Uterus (tissue), 4 donors: ENCODE results near the gene MOG. TPM values are rescaled to one million over a fixed set of nuclear protein-coding genes. Genes with fewer than 3 reads are reported as not detected.

Source experiments
- DNase-seq, 2 donors: peaks; one replicate each; pipeline ENCODE4 v3.0.0-alpha.2; 2019 to 2020
- H3K27ac ChIP-seq, 2 donors: fragments of 200-600 bp; sonication (generic); 1 replicate in 1 of 2; 2 replicates in 1 of 2; pipeline ENCODE4 v1.5.1; 2016 to 2018
- H3K27me3 ChIP-seq, 2 donors: fragments of 200-600 bp; sonication (generic); one replicate each; pipeline ENCODE4 v1.5.1; 2018 to 2019; ENCODE audit warnings: control low read depth in 1 of 2
- H3K36me3 ChIP-seq, 2 donors: fragments of 200-600 bp; sonication (generic); one replicate each; pipeline ENCODE4 v1.5.1; 2019; ENCODE audit warnings: control low read depth in 1 of 2
- H3K4me1 ChIP-seq, 2 donors: fragments of 200-600 bp; sonication (generic); one replicate each; pipeline ENCODE4 v1.5.1; 2018 to 2019; ENCODE audit warnings: control low read depth in 1 of 2
- H3K4me3 ChIP-seq, 2 donors: fragments of 200-600 bp; sonication (generic); 1 replicate in 1 of 2; 2 replicates in 1 of 2; pipeline ENCODE4 v1.5.1; 2018 to 2019; ENCODE audit warnings: mild to moderate bottlenecking in 1 of 2
- H3K9me3 ChIP-seq, 2 donors: fragments of 200-600 bp; sonication (generic); one replicate each; pipeline ENCODE4 v1.5.1; 2019; ENCODE audit warnings: control low read depth in 1 of 2
- POLR2A ChIP-seq, 2 donors: fragments of 450-650 bp; IDR thresholded peaks; one replicate each; pipeline ENCODE4 v1.6.1; 2016; ENCODE audit warnings: antibody characterized with exemption in 2 of 2, mild to moderate bottlenecking in 1 of 2, moderate library complexity in 1 of 2
- intact Hi-C: fragments of 100-400 bp; cut with DNase I; formaldehyde crosslinking; loops from one replicate; pipeline ENCODE4 v1.15.1; 2023; ENCODE audit warnings: low total_unique reads
- total RNA-seq, 4 donors: library from RNA; depleted of rRNA in 3 of 4; stranded (reverse); fragments of >200 nt in 3 of 4; gene quantifications; one replicate each; pipeline versions ENCODE4 v1.1.0 to v1.2.4, GENCODE V29; 2014 to 2023
- TF ChIP-seq, protein P1 (sequence below), 4 experiments: fragments of 200-600 bp in 2 of 4; fragments of 450-650 bp in 2 of 4; sonication (generic) in 2 of 4; IDR thresholded peaks; one replicate each; pipeline ENCODE4 v1.5.1; 2016 to 2019; ENCODE audit warnings: antibody characterized with exemption in 4 of 4, mild to moderate bottlenecking in 2 of 4, moderate library complexity in 1 of 4
- donor health status: DM: yes; HTN: yes; CAD: no.

The MOG gene
- total RNA-seq, 4 donors from 2014 or later, result not detected

DNA sequence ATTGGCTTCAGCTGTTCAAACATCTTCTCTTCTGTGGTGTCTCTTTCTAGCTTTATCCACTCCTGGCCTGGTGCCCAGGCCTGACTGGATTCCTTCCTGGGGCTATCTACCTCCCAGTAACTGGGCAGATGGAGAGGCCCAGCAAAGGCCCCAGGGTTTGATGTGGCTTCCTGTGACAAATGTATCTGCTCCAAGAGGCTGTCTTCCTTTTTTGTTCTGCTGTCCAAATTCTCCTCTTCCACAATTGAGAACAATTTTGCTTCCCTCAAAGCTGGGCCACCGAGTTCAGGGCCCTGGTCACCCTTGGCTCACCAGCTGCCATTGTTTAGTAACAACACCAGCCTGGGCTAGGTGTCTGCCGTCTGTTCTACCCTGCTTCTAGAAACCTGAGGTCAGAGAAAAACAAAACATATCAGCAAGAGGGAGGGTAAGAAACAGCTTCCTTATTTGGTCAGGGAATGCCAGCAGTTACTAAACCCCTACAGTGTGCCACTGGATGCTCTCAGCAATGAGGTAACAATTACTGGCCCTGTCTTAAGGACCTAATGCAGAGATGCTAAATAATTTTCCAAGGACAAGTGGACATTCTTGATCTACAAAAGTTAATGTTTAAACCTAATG lies 20.2 kb downstream of the MOG start:
- intact Hi-C loops, result no loop called here
- Histone ChIP-seq H3K36me3 (no peaks in the 10 kb centered on the region), H3K27ac (no peak overlapping the region)

DNA sequence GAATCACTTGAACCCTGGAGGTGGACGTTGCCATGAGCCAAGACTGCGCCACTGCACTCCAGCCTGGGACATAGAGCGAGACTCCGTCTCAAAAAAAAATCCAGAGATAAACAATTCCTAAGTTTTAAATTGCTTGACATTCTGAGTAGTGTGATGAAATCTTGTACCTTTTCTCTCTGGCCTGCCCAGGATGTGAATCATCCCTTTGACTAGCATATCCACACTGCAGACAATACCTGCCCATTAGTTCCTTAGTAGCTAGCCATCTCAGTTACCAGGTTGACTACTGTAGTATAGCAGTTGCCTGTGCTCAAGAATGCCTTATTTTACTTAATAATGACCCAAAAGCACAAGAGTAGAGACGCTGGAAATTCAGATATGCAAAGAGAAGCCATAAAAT lies 21.2 kb downstream of the MOG start:
- no peak for DNase-seq

More for the DNA sequence above, 20.2 kb downstream of the MOG start:
- Histone ChIP-seq H3K27me3 (no peaks in the 10 kb centered on the region), H3K4me1 (no peaks in the 10 kb centered on the region), H3K4me3 (no peak overlapping the region), H3K9me3 (no peaks in the 10 kb centered on the region)
- TF ChIP-seq POLR2A (IDR thresholded peaks at IDR 0.05), result no peak
- TF ChIP-seq, protein P1, sequence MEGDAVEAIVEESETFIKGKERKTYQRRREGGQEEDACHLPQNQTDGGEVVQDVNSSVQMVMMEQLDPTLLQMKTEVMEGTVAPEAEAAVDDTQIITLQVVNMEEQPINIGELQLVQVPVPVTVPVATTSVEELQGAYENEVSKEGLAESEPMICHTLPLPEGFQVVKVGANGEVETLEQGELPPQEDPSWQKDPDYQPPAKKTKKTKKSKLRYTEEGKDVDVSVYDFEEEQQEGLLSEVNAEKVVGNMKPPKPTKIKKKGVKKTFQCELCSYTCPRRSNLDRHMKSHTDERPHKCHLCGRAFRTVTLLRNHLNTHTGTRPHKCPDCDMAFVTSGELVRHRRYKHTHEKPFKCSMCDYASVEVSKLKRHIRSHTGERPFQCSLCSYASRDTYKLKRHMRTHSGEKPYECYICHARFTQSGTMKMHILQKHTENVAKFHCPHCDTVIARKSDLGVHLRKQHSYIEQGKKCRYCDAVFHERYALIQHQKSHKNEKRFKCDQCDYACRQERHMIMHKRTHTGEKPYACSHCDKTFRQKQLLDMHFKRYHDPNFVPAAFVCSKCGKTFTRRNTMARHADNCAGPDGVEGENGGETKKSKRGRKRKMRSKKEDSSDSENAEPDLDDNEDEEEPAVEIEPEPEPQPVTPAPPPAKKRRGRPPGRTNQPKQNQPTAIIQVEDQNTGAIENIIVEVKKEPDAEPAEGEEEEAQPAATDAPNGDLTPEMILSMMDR (IDR thresholded peaks at IDR 0.05), result no peak
- no peak for DNase-seq

GRCh38 chr6:29679962-29680361 lies 23.1 kb downstream of the MOG start:
- H3K36me3 ChIP-seq, result no peaks in the 10 kb centered on the region
- DNase-seq, result no peak
- no peaks in the 10 kb centered on the region for H3K27me3 ChIP-seq
- TF ChIP-seq, protein P1 (IDR thresholded peaks at IDR 0.05), result no peak
- TF ChIP-seq POLR2A (IDR thresholded peaks at IDR 0.05), result no peak
- H3K9me3 ChIP-seq, result no peaks in the 10 kb centered on the region
- H3K4me3 ChIP-seq, result no peak overlapping the region
- intact Hi-C loops, result no loop called here
- H3K27ac ChIP-seq, result no peak overlapping the region
- H3K4me1 ChIP-seq, result no peaks in the 10 kb centered on the region

More for the DNA sequence above, 21.2 kb downstream of the MOG start:
- intact Hi-C loops, result no loop called here
- TF ChIP-seq, protein P1 (IDR thresholded peaks at IDR 0.05), result no peak
- Histone ChIP-seq H3K9me3 (no peaks in the 10 kb centered on the region), H3K36me3 (no peaks in the 10 kb centered on the region), H3K27me3 (no peaks in the 10 kb centered on the region), H3K27ac (no peak overlapping the region), H3K4me1 (no peaks in the 10 kb centered on the region), H3K4me3 (no peak overlapping the region)

- TF ChIP-seq, protein P1 (IDR thresholded peaks at IDR 0.05), result no peak
- no peak for TF ChIP-seq POLR2A (IDR thresholded peaks at IDR 0.05)
Observed at GRCh38 chr6:29680416-29680815, 23.5 kb downstream of the MOG start.

DNA sequence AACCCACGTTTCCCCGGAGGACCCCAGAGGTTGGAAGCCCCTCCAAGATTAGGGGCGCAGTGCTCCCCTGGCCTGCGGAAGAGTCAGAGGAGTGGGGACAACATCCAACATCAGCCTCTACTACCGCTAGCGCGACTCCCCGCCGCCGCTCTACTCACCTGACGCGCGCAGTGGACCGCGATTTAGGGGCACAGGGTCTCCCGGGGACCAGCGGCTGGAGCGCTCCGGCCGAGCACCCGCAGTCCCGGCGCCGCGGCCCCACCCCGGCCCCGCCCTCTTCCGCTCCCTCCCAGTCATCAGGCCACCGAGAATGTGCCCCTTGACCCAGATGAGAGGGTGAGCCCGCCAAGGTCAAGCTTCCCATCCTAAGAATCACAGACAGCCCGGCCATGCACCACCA lies 24.0 kb downstream of the MOG start, which contains the start of gene ZFP57:
TSS of gene ZFP57 (minus strand) at position 249 of the 400 bp plus-strand sequence. CDS start 4,149 bp downstream, outside the sequence.
- H3K4me3 ChIP-seq, result no peak within 1 kb of the TSS
- H3K4me1 ChIP-seq, result no peaks in the 10 kb centered on the region
- intact Hi-C loops, result no loop called here
- no peak within 1 kb of the TSS for H3K27ac ChIP-seq
- TF ChIP-seq POLR2A (IDR thresholded peaks at IDR 0.05), result no peak
- TF ChIP-seq, protein P1 (IDR thresholded peaks at IDR 0.05), result no peak
- H3K9me3 ChIP-seq, result no peaks in the 10 kb centered on the region
- no peak for DNase-seq
- no peaks in the 10 kb centered on the region for H3K27me3 ChIP-seq
- no peaks in the 10 kb centered on the region for H3K36me3 ChIP-seq

More at GRCh38 chr6:29680416-29680815, 23.5 kb downstream of the MOG start:
- no peak overlapping the region for H3K27ac ChIP-seq
- H3K36me3 ChIP-seq, result no peaks in the 10 kb centered on the region
- H3K9me3 ChIP-seq, result no peaks in the 10 kb centered on the region
- no peaks in the 10 kb centered on the region for H3K27me3 ChIP-seq
- H3K4me1 ChIP-seq, result no peaks in the 10 kb centered on the region
- no peak for DNase-seq
- no peak overlapping the region for H3K4me3 ChIP-seq
- intact Hi-C loops, result no loop called here
